ENCODE measurements around the gene SERPINI1. TPM values are rescaled to one million over a fixed set of nuclear protein-coding genes. Genes with fewer than 3 reads are reported as not detected.

SERPINI1 gene
- total and polyA plus RNA-seq, 9 of the 15 experiments (the other 6 are each of a cell fraction or from before 2014, with no cell fraction given): 1.6 to 9.9 (median 3.5) TPM

- H3K4me3 ChIP-seq: no peak overlapping the region
- H3K9ac ChIP-seq (ENCODE audit: insufficient read depth in 1 of 2, low read depth in 2 of 2, low read length in 2 of 2): no peak overlapping the region
- TF ChIP-seq ZNF830 (CRISPR knock-in tag; IDR thresholded peaks at IDR 0.05) (no peak), MLLT1 (IDR thresholded peaks at IDR 0.05) (peak in 1 of 2 experiments; percentile 54; a peak in 1 of 4 replicates), ZBTB17 (CRISPR knock-in tag; IDR thresholded peaks at IDR 0.05) (0 out of 2 replicates have a peak, but pooled peaks have one; percentile 35)
- BruUV-seq (replicated peaks): no TSS peak
- no peak for DNase-seq (ENCODE audit: extremely low read depth in 1 of 4, low spot score in 3 of 4)
- H4K20me1 ChIP-seq (replicated peaks; ENCODE audit: control insufficient read depth, insufficient read depth, low read length): no peaks in the 10 kb centered on the region
- H3K9me1 ChIP-seq (ENCODE audit: control insufficient read depth, insufficient read depth, low read length): no peaks in the 10 kb centered on the region
- in situ Hi-C loops (cut with MboI): no loop called here
- H3K36me3 ChIP-seq (ENCODE audit: control insufficient read depth, insufficient read depth, low read length): peaks cover 3% of the 10 kb centered on the region; the same call in 1 of the 3 replicates
- ATAC-seq: no peak
- WGBS (ENCODE audit: insufficient coverage, low coverage, missing lambda C conversion rate): 13% methylated on average over 2 of the region's 2 CpGs
- H3K4me1 ChIP-seq (replicated peaks in 1 of 2; ENCODE audit: control insufficient read depth in 2 of 2, insufficient read depth in 2 of 2, low read length in 2 of 2): peaks cover 3 to 16% of the 10 kb centered on the region in 2 experiments; a peak in 3 of 5 replicates
- H3K9me3 ChIP-seq (replicated peaks; ENCODE audit: control insufficient read depth, insufficient read depth, low read depth, low read length): no peaks in the 10 kb centered on the region
- no peaks in the 10 kb centered on the region for H3K27me3 ChIP-seq (ENCODE audit: control insufficient read depth in 2 of 2, insufficient read depth in 2 of 2, low read length in 2 of 2)
- H3K4me2 ChIP-seq (ENCODE audit: insufficient read depth, low read length): no peak overlapping the region; the same call in 1 of the 2 replicates
- CTCF ChIA-PET (ENCODE audit: low intra/inter-chr PET ratio): no interaction called here
- H3K27ac ChIP-seq (ENCODE audit: extremely low read depth, low read depth, low read length): no peak overlapping the region
- POLR2A ChIA-PET: no interaction called here
- no peak for FAIRE-seq
- intact Hi-C loops (cut with micrococcal nuclease): loop anchor here (5.0 kb wide), 2 partner anchors 51 to 144 kb away; no protein-coding TSS in a partner anchor
- peaks cover 69% of the 10 kb centered on the region for H3K79me2 ChIP-seq (ENCODE audit: control insufficient read depth, insufficient read depth, low read length)
- H2AFZ ChIP-seq (ENCODE audit: low read depth, low read length): no peak overlapping the region
These were observed 2.5 kb downstream of the SERPINI1 start for GRCh38 chr3:167738037-167738436.

Measured in K562 (cell line).